ENCODE results near the gene C1QTNF2. TPM values are rescaled to one million over a fixed set of nuclear protein-coding genes. Genes with fewer than 3 reads are reported as not detected.

C1QTNF2 gene
- total RNA-seq, 1 experiment from 2014 or later: 0.39 TPM

DNA sequence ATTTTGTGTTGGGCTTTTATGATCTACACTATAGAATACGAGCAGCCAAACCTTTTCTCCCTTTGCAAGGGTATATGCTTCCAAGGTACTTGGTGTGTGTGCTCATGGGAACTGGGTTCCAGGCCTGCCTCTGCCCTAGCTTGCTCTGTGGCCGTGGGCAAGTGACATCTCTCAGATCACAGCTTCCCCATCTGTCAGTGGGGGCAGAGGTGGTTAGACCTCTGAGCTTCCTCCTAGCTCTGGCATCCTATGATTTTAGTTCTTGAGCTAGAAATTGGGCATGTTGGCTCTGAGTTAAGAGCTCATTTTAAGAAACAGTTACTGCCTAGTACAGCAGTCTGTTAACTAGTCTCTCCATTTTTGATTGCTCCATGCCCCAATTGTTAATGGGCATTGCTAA lies 45.5 kb downstream of the C1QTNF2 start:
- Histone ChIP-seq H3K27me3 (replicated peaks; ENCODE audit: insufficient read depth, low read depth, low read length, poor library complexity) (no peaks in the 10 kb centered on the region), H3K4me3 (ENCODE audit: low read depth, low read length, poor library complexity, severe bottlenecking) (no peak overlapping the region), H3K36me3 (ENCODE audit: insufficient read depth, low read length, poor library complexity, severe bottlenecking) (no peaks in the 10 kb centered on the region), H3K9me3 (ENCODE audit: low read depth, low read length, poor library complexity, severe bottlenecking) (no peaks in the 10 kb centered on the region), H3K27ac (ENCODE audit: low read depth, low read length, poor library complexity, severe bottlenecking) (no peak overlapping the region), H3K4me1 (ENCODE audit: insufficient read depth, low read length, poor library complexity, severe bottlenecking) (no peaks in the 10 kb centered on the region)
- DNase-seq (ENCODE audit: low spot score): no peak
- CTCF ChIA-PET: no interaction called here
- intact Hi-C loops (cut with micrococcal nuclease; ENCODE audit: unreplicated experiment): no loop called here
- BruUV-seq (replicated peaks): no TSS peak
- POLR2A ChIA-PET (ENCODE audit: low non-redundant PET): no interaction called here
- TF ChIP-seq EZH2 (IDR thresholded peaks at IDR 0.05; ENCODE audit: borderline replicate concordance, low read depth, low read length, poor library complexity, severe bottlenecking): no peak
- TF ChIP-seq CTCF (conservative IDR thresholded peaks at IDR 0.05; ENCODE audit: low read depth, low read length): no peak

- CTCF ChIA-PET: no interaction called here
- Histone ChIP-seq H3K4me3 (ENCODE audit: low read depth, low read length, poor library complexity, severe bottlenecking) (no peak overlapping the region), H3K36me3 (ENCODE audit: insufficient read depth, low read length, poor library complexity, severe bottlenecking) (no peaks in the 10 kb centered on the region), H3K4me1 (ENCODE audit: insufficient read depth, low read length, poor library complexity, severe bottlenecking) (peaks cover 13% of the 10 kb centered on the region), H3K9me3 (ENCODE audit: low read depth, low read length, poor library complexity, severe bottlenecking) (no peaks in the 10 kb centered on the region), H3K27me3 (replicated peaks; ENCODE audit: insufficient read depth, low read depth, low read length, poor library complexity) (no peaks in the 10 kb centered on the region), H3K27ac (ENCODE audit: low read depth, low read length, poor library complexity, severe bottlenecking) (no peak overlapping the region)
- DNase-seq (ENCODE audit: low spot score): no peak
- intact Hi-C loops (cut with micrococcal nuclease; ENCODE audit: unreplicated experiment): no loop called here
- TF ChIP-seq EZH2 (IDR thresholded peaks at IDR 0.05; ENCODE audit: borderline replicate concordance, low read depth, low read length, poor library complexity, severe bottlenecking): no peak
- TF ChIP-seq CTCF (conservative IDR thresholded peaks at IDR 0.05; ENCODE audit: low read depth, low read length): no peak
- POLR2A ChIA-PET (ENCODE audit: low non-redundant PET): no interaction called here
- BruUV-seq (replicated peaks): no TSS peak
Measured at GRCh38 chr5:160318409-160318808, 52.0 kb downstream of the C1QTNF2 start.

- Histone ChIP-seq H3K4me1 (ENCODE audit: insufficient read depth, low read length, poor library complexity, severe bottlenecking) (peaks cover 13% of the 10 kb centered on the region), H3K27me3 (replicated peaks; ENCODE audit: insufficient read depth, low read depth, low read length, poor library complexity) (no peaks in the 10 kb centered on the region), H3K27ac (ENCODE audit: low read depth, low read length, poor library complexity, severe bottlenecking) (no peak overlapping the region), H3K9me3 (ENCODE audit: low read depth, low read length, poor library complexity, severe bottlenecking) (no peaks in the 10 kb centered on the region), H3K36me3 (ENCODE audit: insufficient read depth, low read length, poor library complexity, severe bottlenecking) (no peaks in the 10 kb centered on the region), H3K4me3 (ENCODE audit: low read depth, low read length, poor library complexity, severe bottlenecking) (no peak overlapping the region)
- intact Hi-C loops (cut with micrococcal nuclease; ENCODE audit: unreplicated experiment): no loop called here
- ChIA-PET CTCF (no interaction called here), POLR2A (ENCODE audit: low non-redundant PET) (no interaction called here)
- TF ChIP-seq CTCF (conservative IDR thresholded peaks at IDR 0.05; ENCODE audit: low read depth, low read length) (no peak), EZH2 (IDR thresholded peaks at IDR 0.05; ENCODE audit: borderline replicate concordance, low read depth, low read length, poor library complexity, severe bottlenecking) (no peak)
- no peak for DNase-seq (ENCODE audit: low spot score)
- BruUV-seq (replicated peaks): no TSS peak
Measured at GRCh38 chr5:160317434-160317833, 53.0 kb downstream of the C1QTNF2 start.

Data from A673 (cell line).